Fibroblast of skin of left quadriceps (primary cell): ENCODE measurements around the gene CLCF1.
A peak's percentile ranks its signal among the peaks of the same experiment; 100 is the strongest.

ENCODE experiments used
- DNase-seq, 2 experiments: peaks; one replicate each; pipeline ENCODE4 v3.0.0-alpha.2; 2013; ENCODE audit warnings: low read depth in 2 of 2

Gene CLCF1

GRCh38 chr11:67374571-67375281 is 1.3 kb upstream of the CLCF1 start:
- no peak for DNase-seq

GRCh38 chr11:67373648-67374570 is 511 bp upstream of the CLCF1 start:
- peak; percentile 88 for DNase-seq

GRCh38 chr11:67372321-67372992 is 941 bp downstream of the CLCF1 start:
- DNase-seq = no peak

DNA sequence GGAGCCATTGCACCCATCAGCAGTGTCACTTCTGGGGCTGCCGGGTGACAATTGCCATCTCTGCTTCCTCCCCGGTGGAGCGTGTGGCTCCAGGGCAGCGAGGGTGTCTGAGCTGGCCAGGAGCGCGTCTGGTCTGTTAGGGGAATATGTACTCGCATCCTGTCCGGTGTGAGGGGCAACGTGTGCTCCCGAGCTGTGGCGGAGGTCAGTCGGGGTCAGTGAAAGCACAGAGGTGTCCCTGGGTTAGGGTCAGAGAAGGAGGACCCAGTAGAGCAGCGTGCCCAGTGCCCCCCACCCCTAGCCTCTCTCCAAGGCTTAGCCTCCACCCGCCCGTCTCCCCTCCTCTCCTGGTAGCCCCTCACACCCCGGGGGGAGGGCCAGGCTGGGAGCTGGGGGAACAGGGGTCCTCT is 1.5 kb downstream of the CLCF1 start:
- no peak for DNase-seq

DNA sequence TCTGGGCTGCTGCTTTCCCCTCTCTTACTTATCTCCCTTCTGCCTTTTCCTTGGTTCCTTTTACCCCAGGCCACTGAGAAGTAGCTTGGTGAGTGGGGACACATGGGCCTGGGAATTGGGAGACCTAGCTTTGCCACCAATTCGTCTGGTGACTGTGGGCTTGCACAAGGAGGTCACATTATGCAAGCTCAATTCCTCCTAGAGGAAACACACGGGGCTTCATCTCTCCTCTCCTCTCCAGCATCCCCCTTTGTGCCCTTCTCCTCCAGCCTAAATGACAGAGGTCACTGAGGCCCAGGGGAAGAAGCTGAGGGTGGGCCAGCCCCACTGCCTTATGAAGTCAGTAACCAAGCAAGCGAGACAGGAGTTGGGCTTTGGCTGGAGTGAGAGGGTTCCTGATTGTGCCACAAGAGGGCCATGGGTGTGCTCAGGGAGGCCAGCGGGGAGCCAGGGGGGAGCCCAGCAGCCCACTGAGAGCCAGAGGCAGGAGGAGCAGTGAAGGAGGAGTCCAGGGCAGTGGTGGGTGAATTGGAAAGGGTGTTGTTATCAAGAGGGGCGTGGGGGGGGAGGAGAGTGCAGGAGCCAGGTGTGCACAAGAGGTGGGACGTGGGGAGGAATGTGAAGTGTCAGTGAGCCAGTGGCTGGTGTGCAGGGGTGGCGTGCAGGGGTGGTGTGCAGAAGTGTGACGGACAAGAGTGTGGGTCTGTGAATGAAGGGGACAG is 2.0 kb downstream of the CLCF1 start:
- no peak for DNase-seq

- no peak for DNase-seq
Measured at GRCh38 chr11:67370351-67371076, 2.9 kb downstream of the CLCF1 start.

- DNase-seq = no peak
Measured at GRCh38 chr11:67369801-67370284, 3.6 kb downstream of the CLCF1 start.

- no peak for DNase-seq
Measured at GRCh38 chr11:67369275-67369674, 4.1 kb downstream of the CLCF1 start.

GRCh38 chr11:67368621-67369020 is 4.8 kb downstream of the CLCF1 start:
- no peak for DNase-seq

- DNase-seq = no peak
Measured at GRCh38 chr11:67367761-67368227, 5.6 kb downstream of the CLCF1 start.

- DNase-seq = no peak
Measured at GRCh38 chr11:67366961-67367760, 6.2 kb downstream of the CLCF1 start.

DNA sequence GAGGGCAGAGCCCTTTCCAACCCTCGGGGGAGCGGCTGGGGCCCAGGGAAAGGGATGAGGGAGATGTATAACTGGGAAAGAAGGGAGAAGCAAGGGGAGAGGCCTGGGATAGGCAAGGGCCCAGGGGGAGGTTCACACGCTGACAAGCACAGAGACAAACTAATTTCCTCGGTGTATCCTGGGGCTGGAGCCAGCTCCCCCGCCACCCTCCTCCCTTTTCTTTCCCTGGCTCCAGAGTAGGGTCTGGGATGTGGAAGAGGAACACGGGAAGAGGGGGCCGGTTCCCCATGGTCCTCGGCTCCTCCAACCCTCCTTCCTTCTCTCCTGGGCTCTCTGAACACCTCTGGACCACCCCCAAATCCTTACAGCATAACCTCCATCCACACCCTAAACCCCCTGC is 6.9 kb downstream of the CLCF1 start:
- DNase-seq = no peak

DNA sequence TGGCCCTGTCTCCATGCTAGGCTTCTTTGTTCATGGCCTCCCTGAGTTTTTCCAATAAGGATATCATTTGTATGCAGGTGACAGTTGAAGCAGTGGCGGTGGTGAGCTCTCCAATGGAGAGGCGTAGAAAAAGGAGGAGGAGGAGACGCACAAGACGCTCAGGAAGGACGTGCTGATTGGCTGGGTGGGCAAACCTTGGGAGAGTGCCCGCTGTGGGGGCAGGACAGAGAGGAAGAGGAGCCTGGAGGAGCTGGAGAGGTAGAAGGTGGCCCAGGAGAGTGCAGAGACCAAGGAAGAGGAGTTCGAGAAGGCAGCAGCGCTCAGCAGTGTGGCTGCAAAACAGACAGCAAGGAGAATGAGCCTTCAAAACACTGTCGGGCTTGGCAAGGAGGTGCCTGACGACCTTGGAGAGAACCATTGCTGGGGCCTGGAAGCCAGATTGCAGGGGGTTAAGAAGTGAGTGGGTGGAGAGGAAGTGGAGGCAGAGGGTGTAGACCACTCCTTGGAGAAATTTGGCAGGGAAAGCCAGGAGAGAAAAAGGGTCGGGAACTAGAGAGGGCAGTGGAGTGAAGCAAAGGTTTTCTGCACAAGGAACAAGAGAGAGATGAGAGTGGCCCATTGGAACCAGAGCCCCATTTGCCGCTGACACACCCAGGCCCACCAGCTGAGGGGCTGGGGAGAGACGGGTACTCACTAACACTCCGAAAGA is 7.5 kb downstream of the CLCF1 start:
- DNase-seq = no peak

DNA sequence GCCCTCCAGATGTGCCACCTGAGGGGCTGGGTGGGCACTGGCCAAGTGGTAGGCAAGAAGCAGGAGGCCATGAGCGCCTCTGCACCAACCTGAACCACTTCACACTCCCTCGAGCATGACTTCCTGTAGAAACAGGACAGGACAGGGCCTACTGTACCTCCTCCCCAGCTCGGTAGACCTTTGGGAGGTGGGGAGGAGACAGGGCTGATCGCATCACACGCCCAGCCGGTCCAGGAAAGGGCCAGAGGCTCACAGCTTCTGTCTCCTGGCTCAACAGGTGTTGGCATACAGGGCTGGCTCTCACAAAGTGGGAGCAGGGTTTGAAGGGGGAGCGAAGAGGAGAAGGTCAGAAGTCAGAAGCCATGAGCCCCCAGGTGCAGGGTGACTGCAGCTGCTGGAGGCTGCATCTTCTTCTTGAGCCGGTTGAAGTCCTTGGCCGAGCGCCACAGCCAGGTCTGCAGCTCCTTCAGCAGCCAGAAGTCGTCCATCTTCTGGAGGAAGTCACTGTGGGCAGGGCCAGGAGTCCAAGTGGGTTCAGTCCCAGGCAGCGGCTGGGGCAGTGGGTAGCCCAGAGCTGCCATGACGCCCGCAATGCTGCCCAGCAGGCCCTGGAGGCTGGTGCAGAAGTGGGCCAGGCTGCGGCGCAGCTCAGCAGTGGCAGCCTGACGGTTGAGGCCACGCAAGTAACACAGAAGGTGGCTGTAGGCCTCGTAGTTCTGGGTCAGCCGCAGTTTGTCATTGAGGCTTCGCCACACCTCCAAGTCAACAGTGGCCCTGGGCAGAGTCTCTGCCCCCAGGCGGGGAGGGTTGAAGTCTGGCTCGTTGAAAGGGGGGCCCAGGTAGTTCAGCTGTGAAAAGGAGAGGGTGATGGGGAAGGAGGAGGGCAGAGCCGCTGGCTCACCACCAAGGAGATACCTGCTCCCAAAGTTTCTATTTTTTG is 8.3 kb downstream of the CLCF1 start:
- no peak for DNase-seq

GRCh38 chr11:67364169-67364568 is 9.2 kb downstream of the CLCF1 start:
- no peak for DNase-seq

- no peak for DNase-seq
Measured at GRCh38 chr11:67357831-67358670, 15.3 kb downstream of the CLCF1 start.

DNA sequence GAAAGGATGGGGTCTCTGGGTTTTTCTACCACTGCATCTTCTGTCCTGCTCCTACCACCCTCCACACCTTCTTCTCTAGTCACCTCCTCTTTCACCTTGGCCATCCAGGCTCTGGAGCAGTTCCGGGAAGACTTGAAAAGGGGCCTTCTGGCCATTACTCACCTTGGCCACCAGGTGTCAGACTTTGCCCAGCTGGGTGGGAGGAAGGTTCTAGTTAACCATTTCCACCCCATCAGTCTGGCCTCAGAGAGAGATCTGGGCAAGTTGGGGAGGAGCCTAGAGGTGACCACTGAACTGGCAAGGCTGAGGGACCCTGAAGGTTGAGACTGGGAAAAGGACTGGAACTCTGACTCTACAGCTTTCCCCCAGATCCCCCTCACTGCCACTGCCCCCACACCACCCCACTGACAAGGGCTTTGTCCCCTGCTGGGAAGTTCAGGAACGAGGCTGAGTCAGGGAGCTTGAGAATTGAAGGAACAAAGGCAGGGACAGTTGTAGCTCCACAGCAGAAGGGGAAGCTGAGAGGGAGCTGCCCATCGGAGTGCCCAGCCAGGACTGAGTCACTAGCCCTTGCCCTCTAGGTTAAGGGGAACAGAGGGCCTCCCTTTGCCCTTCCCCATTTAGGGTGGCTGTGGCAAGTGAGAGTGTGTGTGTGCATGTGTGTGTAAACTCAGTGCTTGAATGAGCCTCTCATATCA is 16.4 kb downstream of the CLCF1 start:
- no peak for DNase-seq
